ENCODE results near the gene PCDHGA9.

DNA sequence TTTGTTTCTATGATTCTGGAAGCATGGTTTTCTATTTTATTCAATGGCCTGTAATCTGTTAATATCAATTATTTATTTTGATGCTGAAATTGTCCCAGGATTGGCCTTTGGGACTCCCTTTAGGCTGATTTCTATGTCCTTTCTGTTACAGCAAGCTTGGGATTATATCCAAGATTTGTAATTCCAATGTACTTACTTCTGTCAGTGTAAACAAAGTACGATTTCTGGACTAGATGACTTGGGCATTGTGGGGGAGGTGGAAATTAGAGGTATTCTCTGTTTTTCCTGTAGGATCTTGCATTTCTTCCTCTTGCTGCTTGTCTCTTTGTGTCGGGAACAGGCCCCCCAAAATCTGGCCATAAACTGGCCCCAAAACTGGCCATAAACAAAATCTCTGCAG is 31.4 kb downstream of the PCDHGA9 start:
- TF ChIP-seq TAF1 (IDR thresholded peaks at IDR 0.05; ENCODE audit: borderline replicate concordance, low read depth, low read length) (no peak), POLR2A (IDR thresholded peaks at IDR 0.05; ENCODE audit: low read depth, low read length) (no peak), POLR2AphosphoS5 (IDR thresholded peaks at IDR 0.05; ENCODE audit: low read depth, low read length) (no peak)

All from GM12892 (cell line).